ENCODE data around the gene DOCK1.
"Not testable (repeated sequence)": the region's sequence is repeated elsewhere in the genome, so short reads cannot be mapped to it uniquely, and the experiment has no call there.

Gene DOCK1

DNA sequence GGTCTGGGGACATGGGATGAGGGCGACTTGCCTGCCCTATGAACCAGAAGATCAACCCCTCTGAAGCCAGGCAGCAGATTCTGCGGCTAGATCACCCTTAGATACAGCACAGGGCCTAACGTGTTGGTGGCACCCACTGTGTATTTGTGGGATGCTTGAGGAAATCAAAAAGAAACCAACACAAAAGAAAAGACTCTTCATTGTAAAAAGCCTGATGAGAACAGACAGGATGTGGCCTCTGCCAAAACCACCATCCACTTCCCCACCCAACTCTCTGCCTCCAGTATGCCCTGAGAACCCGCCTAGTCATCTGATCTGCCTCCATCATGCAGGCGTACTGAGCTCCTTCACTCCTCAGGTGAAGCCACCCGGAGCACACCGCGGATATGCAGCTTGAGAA, 388.4 kb downstream of the DOCK1 start:
- no CpG with 5 or more reads among the region's 8 CpGs for WGBS (ENCODE audit: extremely low coverage, insufficient coverage, insufficient read length)
- H3K4me3 ChIP-seq (ENCODE audit: low read depth, low read length) = no peak overlapping the region

DNA sequence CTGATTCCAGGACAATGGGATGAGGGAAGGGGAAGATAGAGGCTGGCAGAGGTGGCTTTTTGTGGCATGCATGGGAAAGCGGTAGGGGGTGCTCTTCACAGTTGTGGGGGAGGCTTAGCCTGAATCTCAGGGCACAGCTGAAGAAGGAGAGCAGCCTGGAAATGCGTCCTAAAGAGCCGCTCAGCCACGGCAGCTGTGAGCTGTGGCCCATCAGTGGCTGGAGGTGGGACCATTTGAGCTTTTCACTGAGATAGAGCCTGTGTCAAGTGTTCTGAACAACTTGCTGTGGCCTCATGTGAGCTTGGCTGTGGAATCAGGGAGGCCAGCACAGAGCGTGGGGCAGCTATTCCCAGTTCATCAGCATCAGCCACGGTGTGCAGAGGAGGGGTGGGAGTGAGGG, 391.5 kb downstream of the DOCK1 start:
- WGBS (ENCODE audit: extremely low coverage, insufficient coverage, insufficient read length) = no CpG with 5 or more reads among the region's 6 CpGs
- no peak overlapping the region for H4K8ac ChIP-seq (ENCODE audit: low read depth, low read length)
- no peak overlapping the region for H3K18ac ChIP-seq (ENCODE audit: low read length)

More for the DNA sequence above, 388.4 kb downstream of the DOCK1 start:
- Histone ChIP-seq H2AFZ (ENCODE audit: insufficient read depth, low read length, poor library complexity) (no peak overlapping the region), H2BK12ac (ENCODE audit: low read length) (no peak overlapping the region), H3K27me3 (ENCODE audit: insufficient read depth, low read length) (no peaks in the 10 kb centered on the region), H4K91ac (ENCODE audit: low read depth, low read length) (no peak overlapping the region), H3K9me3 (ENCODE audit: insufficient read depth, low read depth, low read length) (no peaks in the 10 kb centered on the region), H2BK120ac (ENCODE audit: insufficient read depth, low read length, poor library complexity) (no peak overlapping the region), H4K8ac (ENCODE audit: low read depth, low read length) (no peak overlapping the region), H3K4ac (ENCODE audit: low read depth, low read length) (no peak overlapping the region), H3K79me1 (ENCODE audit: low read length) (no peaks in the 10 kb centered on the region), H3K9ac (ENCODE audit: low read length) (no peak overlapping the region), H3K79me2 (ENCODE audit: control insufficient read depth, insufficient read depth, low read length, poor library complexity) (no peaks in the 10 kb centered on the region), H3K27ac (ENCODE audit: low read depth, low read length) (no peak overlapping the region), H3K14ac (ENCODE audit: low read length) (no peak overlapping the region), H4K12ac (ENCODE audit: low read depth, low read length) (no peak overlapping the region), H3K4me2 (ENCODE audit: low read length) (no peak overlapping the region), H2AK5ac (ENCODE audit: low read length) (no peak overlapping the region), H3K18ac (ENCODE audit: low read length) (no peak overlapping the region), H2BK5ac (ENCODE audit: low read depth, low read length, poor library complexity) (no peak overlapping the region), H3K4me1 (ENCODE audit: control insufficient read depth in 1 of 2, insufficient read depth in 2 of 2, low read length in 2 of 2) (no peaks in the 10 kb centered on the region), H3K23ac (ENCODE audit: low read length) (no peak overlapping the region), H3K36me3 (ENCODE audit: control insufficient read depth in 1 of 2, insufficient read depth in 2 of 2, low read length in 2 of 2) (peaks cover 2 to 5% of the 10 kb centered on the region in 2 experiments)
- DNase-seq = no peak

DNA sequence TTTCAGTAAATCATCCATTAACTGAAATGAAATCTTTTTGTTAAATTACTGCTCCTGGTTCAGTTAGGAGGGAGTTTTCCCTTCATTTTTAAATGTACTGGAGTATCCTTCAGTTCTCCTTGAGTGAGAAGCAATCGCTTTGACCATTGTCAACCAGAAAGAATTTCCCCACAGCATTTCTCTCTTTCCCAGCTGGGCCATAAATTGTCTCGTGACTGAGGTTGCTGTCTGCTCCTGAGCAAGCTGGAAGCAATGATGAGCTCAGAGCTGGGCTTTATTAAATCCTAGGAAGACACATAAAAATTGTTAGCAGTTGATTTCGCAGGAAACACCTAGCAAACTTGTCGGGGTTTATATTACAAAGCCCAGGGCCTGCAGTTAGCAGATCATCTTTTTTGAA, 393.2 kb downstream of the DOCK1 start:
- DNase-seq = no peak
- H2BK12ac ChIP-seq (ENCODE audit: low read length) = no peak overlapping the region
- no peak overlapping the region for H4K91ac ChIP-seq (ENCODE audit: low read depth, low read length)

More for the DNA sequence above, 391.5 kb downstream of the DOCK1 start:
- H3K9ac ChIP-seq (ENCODE audit: low read length) = no peak overlapping the region
- H3K23ac ChIP-seq (ENCODE audit: low read length) = no peak overlapping the region
- no peak overlapping the region for H3K27ac ChIP-seq (ENCODE audit: low read depth, low read length)
- H2AFZ ChIP-seq (ENCODE audit: insufficient read depth, low read length, poor library complexity) = no peak overlapping the region
- H3K4ac ChIP-seq (ENCODE audit: low read depth, low read length) = no peak overlapping the region
- no peak overlapping the region for H4K12ac ChIP-seq (ENCODE audit: low read depth, low read length)
- H3K27me3 ChIP-seq (ENCODE audit: insufficient read depth, low read length) = no peaks in the 10 kb centered on the region
- no peaks in the 10 kb centered on the region for H3K4me1 ChIP-seq (ENCODE audit: control insufficient read depth in 1 of 2, insufficient read depth in 2 of 2, low read length in 2 of 2)
- H2BK120ac ChIP-seq (ENCODE audit: insufficient read depth, low read length, poor library complexity) = no peak overlapping the region
- H2BK5ac ChIP-seq (ENCODE audit: low read depth, low read length, poor library complexity) = no peak overlapping the region
- H2AK5ac ChIP-seq (ENCODE audit: low read length) = no peak overlapping the region
- peaks cover 2 to 5% of the 10 kb centered on the region in 2 experiments for H3K36me3 ChIP-seq (ENCODE audit: control insufficient read depth in 1 of 2, insufficient read depth in 2 of 2, low read length in 2 of 2)
- H3K4me3 ChIP-seq (ENCODE audit: low read depth, low read length) = no peak overlapping the region
- H3K9me3 ChIP-seq (ENCODE audit: insufficient read depth, low read depth, low read length) = no peaks in the 10 kb centered on the region
- no peak overlapping the region for H4K91ac ChIP-seq (ENCODE audit: low read depth, low read length)
- DNase-seq = no peak
- H3K79me2 ChIP-seq (ENCODE audit: control insufficient read depth, insufficient read depth, low read length, poor library complexity) = no peaks in the 10 kb centered on the region
- no peak overlapping the region for H2BK12ac ChIP-seq (ENCODE audit: low read length)
- no peaks in the 10 kb centered on the region for H3K79me1 ChIP-seq (ENCODE audit: low read length)
- H3K4me2 ChIP-seq (ENCODE audit: low read length) = no peak overlapping the region
- no peak overlapping the region for H3K14ac ChIP-seq (ENCODE audit: low read length)

DNA sequence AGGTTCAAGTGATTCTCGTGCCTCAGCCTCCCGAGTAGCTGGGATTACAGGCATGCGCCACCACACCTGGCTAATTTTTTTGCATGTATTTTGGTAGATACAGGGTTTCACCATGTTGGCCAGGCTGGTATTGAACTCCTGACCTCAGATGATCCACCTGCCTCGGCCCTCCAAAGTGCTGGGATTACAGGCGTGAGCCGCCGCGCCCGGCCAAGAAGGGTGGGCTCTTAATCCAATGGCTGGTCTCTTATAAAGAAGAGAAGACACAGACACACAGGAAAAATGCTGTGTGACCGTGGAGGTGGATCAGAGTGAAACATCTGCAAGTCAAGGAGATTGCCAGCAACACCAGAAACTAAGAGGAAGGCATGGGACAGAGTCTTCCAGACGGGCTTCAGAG, 394.0 kb downstream of the DOCK1 start:
- H3K23ac ChIP-seq (ENCODE audit: low read length); H3K4me1 ChIP-seq (ENCODE audit: control insufficient read depth in 1 of 2, insufficient read depth in 2 of 2, low read length in 2 of 2); H3K79me2 ChIP-seq (ENCODE audit: control insufficient read depth, insufficient read depth, low read length, poor library complexity); H3K9me3 ChIP-seq (ENCODE audit: insufficient read depth, low read depth, low read length); DNase-seq; H3K18ac ChIP-seq (ENCODE audit: low read length); H4K12ac ChIP-seq (ENCODE audit: low read depth, low read length); H3K27me3 ChIP-seq (ENCODE audit: insufficient read depth, low read length); H3K4ac ChIP-seq (ENCODE audit: low read depth, low read length); H3K36me3 ChIP-seq (ENCODE audit: control insufficient read depth in 1 of 2, insufficient read depth in 2 of 2, low read length in 2 of 2); H3K79me1 ChIP-seq (ENCODE audit: low read length); H3K4me3 ChIP-seq (ENCODE audit: low read depth, low read length); H4K8ac ChIP-seq (ENCODE audit: low read depth, low read length); H3K4me2 ChIP-seq (ENCODE audit: low read length); H3K27ac ChIP-seq (ENCODE audit: low read depth, low read length); H2BK120ac ChIP-seq (ENCODE audit: insufficient read depth, low read length, poor library complexity); H2AFZ ChIP-seq (ENCODE audit: insufficient read depth, low read length, poor library complexity); H2BK5ac ChIP-seq (ENCODE audit: low read depth, low read length, poor library complexity); H2BK12ac ChIP-seq (ENCODE audit: low read length); H4K91ac ChIP-seq (ENCODE audit: low read depth, low read length); H3K14ac ChIP-seq (ENCODE audit: low read length); H2AK5ac ChIP-seq (ENCODE audit: low read length); H3K9ac ChIP-seq (ENCODE audit: low read length): not testable (repeated sequence)
- no CpG with 5 or more reads among the region's 11 CpGs for WGBS (ENCODE audit: extremely low coverage, insufficient coverage, insufficient read length)

More for the DNA sequence above, 393.2 kb downstream of the DOCK1 start:
- Histone ChIP-seq H2BK120ac (ENCODE audit: insufficient read depth, low read length, poor library complexity) (no peak overlapping the region), H3K4ac (ENCODE audit: low read depth, low read length) (no peak overlapping the region), H4K12ac (ENCODE audit: low read depth, low read length) (no peak overlapping the region), H3K14ac (ENCODE audit: low read length) (no peak overlapping the region), H3K27me3 (ENCODE audit: insufficient read depth, low read length) (no peaks in the 10 kb centered on the region), H3K23ac (ENCODE audit: low read length) (no peak overlapping the region), H3K4me2 (ENCODE audit: low read length) (no peak overlapping the region), H3K36me3 (ENCODE audit: control insufficient read depth in 1 of 2, insufficient read depth in 2 of 2, low read length in 2 of 2) (peaks cover 2 to 3% of the 10 kb centered on the region in 2 experiments), H4K8ac (ENCODE audit: low read depth, low read length) (no peak overlapping the region), H3K4me3 (ENCODE audit: low read depth, low read length) (no peak overlapping the region), H3K18ac (ENCODE audit: low read length) (no peak overlapping the region), H3K9me3 (ENCODE audit: insufficient read depth, low read depth, low read length) (no peaks in the 10 kb centered on the region), H2BK5ac (ENCODE audit: low read depth, low read length, poor library complexity) (no peak overlapping the region), H2AK5ac (ENCODE audit: low read length) (no peak overlapping the region), H3K9ac (ENCODE audit: low read length) (no peak overlapping the region), H3K79me2 (ENCODE audit: control insufficient read depth, insufficient read depth, low read length, poor library complexity) (no peaks in the 10 kb centered on the region), H2AFZ (ENCODE audit: insufficient read depth, low read length, poor library complexity) (no peak overlapping the region), H3K4me1 (ENCODE audit: control insufficient read depth in 1 of 2, insufficient read depth in 2 of 2, low read length in 2 of 2) (no peaks in the 10 kb centered on the region), H3K27ac (ENCODE audit: low read depth, low read length) (no peak overlapping the region), H3K79me1 (ENCODE audit: low read length) (no peaks in the 10 kb centered on the region)
- no CpG with 5 or more reads among the region's 4 CpGs for WGBS (ENCODE audit: extremely low coverage, insufficient coverage, insufficient read length)

Data from trophoblast cell (in vitro differentiated cells and primary cell).